Peyer's patch (tissue), 4 donors: ENCODE measurements around the gene GLDN.
A peak's percentile ranks its signal among the peaks of the same experiment; 100 is the strongest.

ENCODE experiments used
- POLR2A ChIP-seq, 2 donors: fragments of 450-650 bp; IDR thresholded peaks; one replicate each; pipeline ENCODE4 v1.5.1; 2017; ENCODE audit warnings: antibody characterized with exemption in 2 of 2, mild to moderate bottlenecking in 2 of 2, moderate library complexity in 2 of 2
- TF ChIP-seq, protein P1 (sequence below), 6 experiments: fragments of 450-650 bp in 4 of 6; fragments of 200-600 bp in 2 of 6; sonication (generic) in 1 of 6; IDR thresholded peaks; one replicate each; pipeline ENCODE4 v1.5.1; 2017 to 2019; ENCODE audit warnings: antibody characterized with exemption in 6 of 6, mild to moderate bottlenecking in 3 of 6, moderate library complexity in 1 of 6

DNA sequence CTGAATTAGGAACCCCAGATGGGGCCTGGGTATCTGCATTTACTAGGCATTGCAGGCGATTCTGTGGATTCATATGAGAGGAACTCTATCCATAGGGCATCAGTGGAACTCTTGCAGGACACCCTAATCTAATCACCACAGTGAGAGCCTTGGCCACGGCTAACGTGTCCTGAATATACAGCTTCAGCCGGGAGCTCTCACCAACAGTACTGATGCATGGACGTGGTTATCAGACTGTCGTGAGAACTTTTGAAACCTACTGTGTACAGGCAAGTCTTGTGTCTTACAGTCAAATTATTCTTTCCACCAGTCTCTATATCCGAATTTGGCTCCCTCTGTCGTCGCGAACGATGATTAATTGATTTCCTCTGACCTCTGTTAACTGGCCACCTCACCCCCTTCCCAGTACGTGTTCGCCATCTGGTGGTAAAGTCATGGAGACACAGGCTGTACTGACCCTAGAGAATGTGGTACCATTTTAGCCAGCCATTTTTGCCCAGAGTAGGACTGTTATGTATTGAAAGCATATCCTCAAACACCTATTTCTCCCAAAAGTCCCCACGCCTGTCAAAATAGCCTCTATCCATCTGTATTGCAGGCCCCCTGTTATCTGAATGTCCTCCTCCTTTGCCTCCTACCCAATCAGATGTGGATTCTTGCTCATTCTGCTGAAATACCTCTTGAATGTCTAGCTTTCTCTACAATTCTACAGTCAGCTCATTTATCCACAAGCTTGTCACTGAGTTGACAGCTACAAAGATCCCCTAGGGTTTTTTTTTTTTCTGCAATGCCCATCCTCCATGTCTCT lies 39.7 kb downstream of the GLDN start:
- TF ChIP-seq, protein P1, sequence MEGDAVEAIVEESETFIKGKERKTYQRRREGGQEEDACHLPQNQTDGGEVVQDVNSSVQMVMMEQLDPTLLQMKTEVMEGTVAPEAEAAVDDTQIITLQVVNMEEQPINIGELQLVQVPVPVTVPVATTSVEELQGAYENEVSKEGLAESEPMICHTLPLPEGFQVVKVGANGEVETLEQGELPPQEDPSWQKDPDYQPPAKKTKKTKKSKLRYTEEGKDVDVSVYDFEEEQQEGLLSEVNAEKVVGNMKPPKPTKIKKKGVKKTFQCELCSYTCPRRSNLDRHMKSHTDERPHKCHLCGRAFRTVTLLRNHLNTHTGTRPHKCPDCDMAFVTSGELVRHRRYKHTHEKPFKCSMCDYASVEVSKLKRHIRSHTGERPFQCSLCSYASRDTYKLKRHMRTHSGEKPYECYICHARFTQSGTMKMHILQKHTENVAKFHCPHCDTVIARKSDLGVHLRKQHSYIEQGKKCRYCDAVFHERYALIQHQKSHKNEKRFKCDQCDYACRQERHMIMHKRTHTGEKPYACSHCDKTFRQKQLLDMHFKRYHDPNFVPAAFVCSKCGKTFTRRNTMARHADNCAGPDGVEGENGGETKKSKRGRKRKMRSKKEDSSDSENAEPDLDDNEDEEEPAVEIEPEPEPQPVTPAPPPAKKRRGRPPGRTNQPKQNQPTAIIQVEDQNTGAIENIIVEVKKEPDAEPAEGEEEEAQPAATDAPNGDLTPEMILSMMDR (IDR thresholded peaks at IDR 0.05), result peak in 5 of 6 experiments; percentile 63 to 86 (median 80)
- TF ChIP-seq POLR2A (IDR thresholded peaks at IDR 0.05), result no peak
